Endodermal cell (in vitro differentiated cells): ENCODE measurements around the gene VAV2. TPM values are rescaled to one million over a fixed set of nuclear protein-coding genes. Genes with fewer than 3 reads are reported as not detected.

ENCODE experiments used
- DNase-seq: peaks from one replicate; pipeline ENCODE4 v3.0.0-alpha.2; 2017
- H3K27ac ChIP-seq: 2 replicates; pipeline ENCODE4 v1.5.1; 2013; ENCODE audit warnings: mild to moderate bottlenecking, low read depth, low read length, moderate library complexity
- H3K27me3 ChIP-seq: 2 replicates; pipeline ENCODE4 v1.6.1; 2013; ENCODE audit warnings: mild to moderate bottlenecking, low read length, moderate library complexity; ENCODE audit not compliant: insufficient read depth, control insufficient read depth, poor library complexity, severe bottlenecking
- H3K36me3 ChIP-seq: 2 replicates; pipeline ENCODE4 v1.7.0; 2013; ENCODE audit warnings: mild to moderate bottlenecking, low read length, moderate library complexity; ENCODE audit not compliant: control insufficient read depth, insufficient read depth
- H3K4me1 ChIP-seq: one replicate; pipeline ENCODE4 v1.7.0; 2013; ENCODE audit warnings: low read length; ENCODE audit not compliant: control insufficient read depth, insufficient read depth
- H3K4me3 ChIP-seq: 2 replicates; pipeline ENCODE4 v1.5.1; 2013; ENCODE audit warnings: mild to moderate bottlenecking, low read length, moderate library complexity
- H3K9ac ChIP-seq: 2 replicates; pipeline ENCODE4 v1.6.1; 2013; ENCODE audit warnings: mild to moderate bottlenecking, low read length, moderate library complexity; ENCODE audit not compliant: poor library complexity, severe bottlenecking; ENCODE audit errors: extremely low read depth
- H3K9me3 ChIP-seq: 2 replicates; pipeline ENCODE4 v1.6.1; 2013; ENCODE audit warnings: mild to moderate bottlenecking, low read length, moderate library complexity; ENCODE audit not compliant: control insufficient read depth
- H3K27ac Mint-ChIP-seq: 2 replicates; pipeline ENCODE4 v1.8.0; 2020; ENCODE audit warnings: mixed read lengths
- H3K27me3 Mint-ChIP-seq: 2 replicates; pipeline ENCODE4 v1.8.0; 2021; ENCODE audit warnings: mild to moderate bottlenecking, mixed read lengths; ENCODE audit not compliant: insufficient read depth
- H3K36me3 Mint-ChIP-seq: 2 replicates; pipeline ENCODE4 v1.8.0; 2020; ENCODE audit warnings: low read depth, mixed read lengths
- H3K4me1 Mint-ChIP-seq: 2 replicates; pipeline ENCODE4 v1.8.0; 2020; ENCODE audit warnings: mixed read lengths
- H3K4me3 Mint-ChIP-seq: 2 replicates; pipeline ENCODE4 v1.8.0; 2020; ENCODE audit warnings: mild to moderate bottlenecking, moderate library complexity, mixed read lengths
- H3K9me3 Mint-ChIP-seq: 2 replicates; pipeline ENCODE4 v1.8.0; 2020; ENCODE audit warnings: mild to moderate bottlenecking, mixed read lengths
- CTCF ChIP-seq: fragments of 200-600 bp; sonication (generic); conservative IDR thresholded peaks from 2 replicates; pipeline ENCODE4 v1.5.0; 2021; ENCODE audit warnings: antibody characterized with exemption, mild to moderate bottlenecking
- WGBS, 2 experiments: methylation state at CpG; one replicate each; pipeline versions ENCODE4 v1.1.5 to v1.1.7; 2013; ENCODE audit warnings: missing lambda C conversion rate in 2 of 2, mixed read lengths in 1 of 2; ENCODE audit not compliant: insufficient coverage in 1 of 2, insufficient read length in 1 of 2; 5-methylcytosine and 5-hydroxymethylcytosine counted together
- total RNA-seq, 2 donors: library from RNA; stranded (reverse); fragmentation: NEBNext Ultra II Directional in 1 of 2; extraction: Animal tissue kit (Norgen Biotek cat#: 25700) in 1 of 2; gene quantifications; 2 replicates in 1 of 2; 3 replicates in 1 of 2; pipeline ENCODE4 v1.2.1, GENCODE V29; 2021

VAV2 gene
- total RNA-seq, 2 donors from 2014 or later: 29.8 to 35.9 TPM

- Mint-ChIP-seq H3K36me3 (peaks cover 2% of the 10 kb centered on the region), H3K9me3 (no peaks in the 10 kb centered on the region), H3K4me1 (peaks cover 17% of the 10 kb centered on the region), H3K27ac (no peak overlapping the region), H3K27me3 (no peaks in the 10 kb centered on the region), H3K4me3 (no peak overlapping the region)
- no peak for TF ChIP-seq CTCF
- Histone ChIP-seq H3K36me3 (no peaks in the 10 kb centered on the region), H3K27me3 (no peaks in the 10 kb centered on the region), H3K4me3 (no peak overlapping the region), H3K4me1 (no peaks in the 10 kb centered on the region), H3K9ac (no peak overlapping the region), H3K27ac (no peak overlapping the region), H3K9me3 (no peaks in the 10 kb centered on the region)
- 92 to 100% methylated on average over 2 to 5 of the region's 5 CpGs for whole genome bisulfite sequencing, 2 experiments
- no peak for DNase-seq
Measured at GRCh38 chr9:133917375-133917774, 74.7 kb downstream of the VAV2 start.

GRCh38 chr9:133916159-133916541, 76.0 kb downstream of the VAV2 start:
- no peak for DNase-seq
- Mint-ChIP-seq H3K9me3 (no peaks in the 10 kb centered on the region), H3K27ac (peak overlapping the region; percentile 21), H3K4me1 (peaks cover 17% of the 10 kb centered on the region), H3K4me3 (no peak overlapping the region), H3K36me3 (peaks cover 2% of the 10 kb centered on the region), H3K27me3 (no peaks in the 10 kb centered on the region)
- H3K4me3 ChIP-seq: no peak overlapping the region
- TF ChIP-seq CTCF: no peak
- H3K9ac ChIP-seq: no peak overlapping the region
- H3K9me3 ChIP-seq: no peaks in the 10 kb centered on the region
- 90 to 92% methylated on average over 14 to 15 of the region's 16 CpGs for WGBS, 2 experiments
- H3K36me3 ChIP-seq: no peaks in the 10 kb centered on the region
- no peaks in the 10 kb centered on the region for H3K27me3 ChIP-seq
- no peaks in the 10 kb centered on the region for H3K4me1 ChIP-seq
- H3K27ac ChIP-seq: peak overlapping the region; percentile 44

GRCh38 chr9:133915534-133916158, 76.5 kb downstream of the VAV2 start:
- Mint-ChIP-seq H3K27ac (peak overlapping the region; percentile 17), H3K27me3 (no peaks in the 10 kb centered on the region), H3K4me3 (no peak overlapping the region), H3K4me1 (peaks cover 17% of the 10 kb centered on the region), H3K9me3 (no peaks in the 10 kb centered on the region), H3K36me3 (peaks cover 2% of the 10 kb centered on the region)
- no peak overlapping the region for H3K9ac ChIP-seq
- H3K9me3 ChIP-seq: no peaks in the 10 kb centered on the region
- H3K27ac ChIP-seq: peak overlapping the region; percentile 44
- 85 to 91% methylated on average over 23 to 30 of the region's 30 CpGs for WGBS, 2 experiments
- TF ChIP-seq CTCF: no peak
- no peaks in the 10 kb centered on the region for H3K27me3 ChIP-seq
- no peak for DNase-seq
- H3K4me3 ChIP-seq: no peak overlapping the region
- no peaks in the 10 kb centered on the region for H3K4me1 ChIP-seq
- no peaks in the 10 kb centered on the region for H3K36me3 ChIP-seq
